ENCODE results near the gene NFE2. TPM values are rescaled to one million over a fixed set of nuclear protein-coding genes. Genes with fewer than 3 reads are reported as not detected.

Gene NFE2
- total and polyA plus RNA-seq, 2 donors (not counting 3 experiments of a cell fraction or from before 2014, with no cell fraction given), result not detected

DNA sequence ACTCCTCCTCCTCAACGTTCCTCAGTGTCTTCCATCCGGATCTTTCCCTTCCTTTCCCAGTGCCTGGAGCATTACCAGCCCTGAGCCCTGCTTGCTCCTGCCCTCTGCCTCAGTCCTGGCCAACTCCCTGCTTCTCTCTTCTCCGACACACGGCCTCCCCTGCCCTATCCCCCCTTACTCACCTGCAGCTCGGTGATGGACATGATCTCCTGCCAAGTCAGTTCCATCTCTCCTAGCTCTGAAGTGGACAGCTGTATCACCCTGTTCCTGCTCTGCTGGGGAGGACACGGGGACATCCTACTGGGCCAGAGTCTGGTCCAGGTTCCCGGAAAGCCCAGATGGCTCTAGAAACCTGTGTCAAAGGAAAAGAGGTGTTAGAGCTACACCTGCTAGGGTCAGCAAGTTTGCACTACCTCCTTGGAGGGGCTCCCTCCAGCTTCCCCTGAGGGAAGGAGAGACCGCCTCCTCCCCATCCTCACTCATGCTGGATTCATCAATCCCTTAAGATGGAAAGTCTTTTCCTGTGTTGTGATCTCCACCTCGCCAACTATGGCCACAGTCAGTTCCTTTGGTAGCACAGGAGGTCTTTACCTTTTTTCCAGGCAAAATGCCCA lies 5.8 kb downstream of the NFE2 start:
- TF ChIP-seq JUN (IDR thresholded peaks at IDR 0.05; ENCODE audit: borderline replicate concordance, insufficient read depth, insufficient read length, low read depth) (no peak), EZH2 (IDR thresholded peaks at IDR 0.05; ENCODE audit: borderline replicate concordance, low read depth, low read length, severe bottlenecking) (no peak), POLR2A (IDR thresholded peaks at IDR 0.05; ENCODE audit: low read depth, low read length) (no peak)
- peaks cover 10 to 13% of the 10 kb centered on the region in 2 experiments for H3K27me3 ChIP-seq (ENCODE audit: control insufficient read depth in 2 of 2, insufficient read depth in 2 of 2, low read length in 2 of 2)
- no peaks in the 10 kb centered on the region for H3K9me3 ChIP-seq (replicated peaks; ENCODE audit: control insufficient read depth, insufficient read depth, low read length)
- POLR2A ChIA-PET, result no interaction called here
- H3K4me2 ChIP-seq (ENCODE audit: insufficient read depth, low read length), result no peak overlapping the region
- dilution Hi-C loops (cut with MboI; ENCODE audit: extremely low pct_ligation_motif_present, low sequenced_read_pairs), result no loop called here
- no TSS peak for BruUV-seq (replicated peaks)
- DNase-seq (ENCODE audit: low read depth, low spot score) (no peak), FAIRE-seq (no peak)
- CTCF ChIA-PET, result interaction anchor here (0.9 to 2.7 kb wide), 5 partner anchors 12 to 85 kb away, joined by 4 to 15 read pairs (median 7); partner anchors contain the start of gene COPZ1
- H3K4me1 ChIP-seq (ENCODE audit: control insufficient read depth, extremely low read depth, insufficient read depth, low read length), result no peaks in the 10 kb centered on the region
- no peak overlapping the region for H2AFZ ChIP-seq (ENCODE audit: low read depth, low read length)
- no peak overlapping the region for H3K27ac ChIP-seq (ENCODE audit: insufficient read depth, low read depth, low read length)
- H3K36me3 ChIP-seq (ENCODE audit: control insufficient read depth in 2 of 2, extremely low read depth in 1 of 2, insufficient read depth in 2 of 2, low read length in 2 of 2), result no peaks in the 10 kb centered on the region
- intact Hi-C loops (cut with micrococcal nuclease), result loop anchor here (1.0 to 2.0 kb wide), 2 partner anchors 65 to 74 kb away; no protein-coding TSS in a partner anchor
- no peaks in the 10 kb centered on the region for H3K9me1 ChIP-seq (replicated peaks; ENCODE audit: control insufficient read depth, extremely low read depth, insufficient read depth, low read length)
- H3K4me3 ChIP-seq (replicated peaks in 1 of 3; ENCODE audit: insufficient read depth in 1 of 3, low read depth in 1 of 3, low read length in 3 of 3), result no peak overlapping the region
- no peaks in the 10 kb centered on the region for H4K20me1 ChIP-seq (replicated peaks; ENCODE audit: control insufficient read depth, extremely low read depth, insufficient read depth, low read length)
- no peak overlapping the region for H3K9ac ChIP-seq (replicated peaks; ENCODE audit: extremely low read depth, insufficient read depth, low read length)
- no peaks in the 10 kb centered on the region for H3K79me2 ChIP-seq (ENCODE audit: control insufficient read depth, insufficient read depth, low read length)

DNA sequence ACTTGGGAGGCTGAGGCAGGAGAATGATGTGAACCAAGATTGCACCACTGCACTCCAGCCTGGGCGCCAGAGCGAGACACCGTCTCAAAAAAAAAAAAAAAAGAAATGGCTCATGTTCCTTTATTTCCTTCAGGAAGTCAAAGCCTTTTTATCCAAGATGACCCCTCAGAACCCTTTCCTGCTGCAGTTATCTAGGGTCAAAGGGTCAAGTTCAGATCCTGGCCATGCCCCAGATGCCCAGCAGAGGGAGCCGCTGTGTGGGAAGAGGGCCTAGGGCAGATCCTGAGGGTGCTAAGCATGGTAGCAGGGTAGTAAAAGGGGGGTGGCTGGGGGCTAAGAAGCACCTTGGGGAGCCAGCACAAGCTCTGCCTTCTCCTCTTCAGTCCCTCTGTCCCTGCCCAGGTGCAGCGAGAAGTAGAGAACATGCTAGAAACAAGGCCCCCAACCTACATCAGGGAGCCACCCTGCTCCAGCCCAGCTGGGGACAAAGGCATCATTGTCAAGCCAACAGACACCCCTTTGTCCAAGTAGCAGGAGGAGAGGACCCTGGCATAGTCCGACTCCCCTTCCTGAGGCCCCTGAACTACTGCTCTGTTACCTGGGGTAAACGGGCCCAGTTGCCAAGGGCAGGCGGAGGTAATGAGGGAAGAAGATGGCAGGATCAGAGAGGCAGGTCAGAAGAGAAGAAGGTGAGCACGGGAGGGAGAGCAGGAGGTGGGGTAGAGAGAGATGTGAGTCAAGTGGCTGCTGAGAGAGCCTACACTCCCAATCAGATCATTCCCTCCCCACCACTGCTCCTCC lies 6.5 kb downstream of the NFE2 start:
- H3K4me3 ChIP-seq (replicated peaks in 1 of 3; ENCODE audit: insufficient read depth in 1 of 3, low read depth in 1 of 3, low read length in 3 of 3), result no peak overlapping the region
- TF ChIP-seq, protein P1, sequence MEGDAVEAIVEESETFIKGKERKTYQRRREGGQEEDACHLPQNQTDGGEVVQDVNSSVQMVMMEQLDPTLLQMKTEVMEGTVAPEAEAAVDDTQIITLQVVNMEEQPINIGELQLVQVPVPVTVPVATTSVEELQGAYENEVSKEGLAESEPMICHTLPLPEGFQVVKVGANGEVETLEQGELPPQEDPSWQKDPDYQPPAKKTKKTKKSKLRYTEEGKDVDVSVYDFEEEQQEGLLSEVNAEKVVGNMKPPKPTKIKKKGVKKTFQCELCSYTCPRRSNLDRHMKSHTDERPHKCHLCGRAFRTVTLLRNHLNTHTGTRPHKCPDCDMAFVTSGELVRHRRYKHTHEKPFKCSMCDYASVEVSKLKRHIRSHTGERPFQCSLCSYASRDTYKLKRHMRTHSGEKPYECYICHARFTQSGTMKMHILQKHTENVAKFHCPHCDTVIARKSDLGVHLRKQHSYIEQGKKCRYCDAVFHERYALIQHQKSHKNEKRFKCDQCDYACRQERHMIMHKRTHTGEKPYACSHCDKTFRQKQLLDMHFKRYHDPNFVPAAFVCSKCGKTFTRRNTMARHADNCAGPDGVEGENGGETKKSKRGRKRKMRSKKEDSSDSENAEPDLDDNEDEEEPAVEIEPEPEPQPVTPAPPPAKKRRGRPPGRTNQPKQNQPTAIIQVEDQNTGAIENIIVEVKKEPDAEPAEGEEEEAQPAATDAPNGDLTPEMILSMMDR (IDR thresholded peaks at IDR 0.05; ENCODE audit: extremely low read depth in 1 of 2, insufficient read depth in 1 of 2, low read depth in 1 of 2, low read length in 2 of 2), result peak; percentile 71 to 74
- TF ChIP-seq EZH2 (IDR thresholded peaks at IDR 0.05; ENCODE audit: borderline replicate concordance, low read depth, low read length, severe bottlenecking) (no peak), JUN (IDR thresholded peaks at IDR 0.05; ENCODE audit: borderline replicate concordance, insufficient read depth, insufficient read length, low read depth) (no peak), POLR2A (IDR thresholded peaks at IDR 0.05; ENCODE audit: low read depth, low read length) (no peak), FOS (IDR thresholded peaks at IDR 0.05; ENCODE audit: borderline replicate concordance, insufficient read depth, low read length) (no peak)
- no peak overlapping the region for H3K4me2 ChIP-seq (ENCODE audit: insufficient read depth, low read length)
- H4K20me1 ChIP-seq (replicated peaks; ENCODE audit: control insufficient read depth, extremely low read depth, insufficient read depth, low read length), result no peaks in the 10 kb centered on the region
- dilution Hi-C loops (cut with MboI; ENCODE audit: extremely low pct_ligation_motif_present, low sequenced_read_pairs), result no loop called here
- no peak overlapping the region for H3K9ac ChIP-seq (replicated peaks; ENCODE audit: extremely low read depth, insufficient read depth, low read length)
- H3K9me3 ChIP-seq (replicated peaks; ENCODE audit: control insufficient read depth, insufficient read depth, low read length), result no peaks in the 10 kb centered on the region
- no peaks in the 10 kb centered on the region for H3K9me1 ChIP-seq (replicated peaks; ENCODE audit: control insufficient read depth, extremely low read depth, insufficient read depth, low read length)
- DNase-seq (ENCODE audit: low read depth, low spot score) (peak; percentile 53), FAIRE-seq (peak; percentile 67)
- H3K4me1 ChIP-seq (ENCODE audit: control insufficient read depth, extremely low read depth, insufficient read depth, low read length), result no peaks in the 10 kb centered on the region
- intact Hi-C loops (cut with micrococcal nuclease), result loop anchor here (1.0 to 2.0 kb wide), 2 partner anchors 66 to 74 kb away; no protein-coding TSS in a partner anchor
- H2AFZ ChIP-seq (ENCODE audit: low read depth, low read length), result no peak overlapping the region
- POLR2A ChIA-PET, result interaction anchor here (0.7 kb wide), 1 partner anchor 76 kb away, joined by 6 read pairs; no protein-coding TSS in a partner anchor
- CTCF ChIA-PET, result interaction anchor here (0.8 to 5.1 kb wide), 14 partner anchors 14 to 145 kb away, joined by 3 to 32 read pairs (median 6); partner anchors contain the start of gene COPZ1
- peaks cover 4 to 6% of the 10 kb centered on the region in 2 experiments for H3K27me3 ChIP-seq (ENCODE audit: control insufficient read depth in 2 of 2, insufficient read depth in 2 of 2, low read length in 2 of 2)
- H3K27ac ChIP-seq (ENCODE audit: insufficient read depth, low read depth, low read length), result no peak overlapping the region
- H3K79me2 ChIP-seq (ENCODE audit: control insufficient read depth, insufficient read depth, low read length), result no peaks in the 10 kb centered on the region
- H3K36me3 ChIP-seq (ENCODE audit: control insufficient read depth in 2 of 2, extremely low read depth in 1 of 2, insufficient read depth in 2 of 2, low read length in 2 of 2), result no peaks in the 10 kb centered on the region
- BruUV-seq (replicated peaks), result no TSS peak
